ENCODE data around the gene SHMT2. TPM values are rescaled to one million over a fixed set of nuclear protein-coding genes. Genes with fewer than 3 reads are reported as not detected.
A peak's percentile ranks its signal among the peaks of the same experiment; 100 is the strongest.

SHMT2 gene
- total RNA-seq, 2 experiments from 2014 or later: 142 to 159 TPM

- no peak overlapping the region for H3K4me3 Mint-ChIP-seq
- DNase-seq (no peak), ATAC-seq (ENCODE audit: low read depth) (no peak)
- no peaks in the 10 kb centered on the region for H3K27me3 Mint-ChIP-seq
- POLR2A ChIA-PET: no interaction called here
- no peak overlapping the region for H3K27ac Mint-ChIP-seq
- no peaks in the 10 kb centered on the region for H3K9me3 Mint-ChIP-seq
- H3K36me3 Mint-ChIP-seq: no peaks in the 10 kb centered on the region
- no peaks in the 10 kb centered on the region for H3K4me1 Mint-ChIP-seq
These were observed 25.7 kb upstream of the SHMT2 start for GRCh38 chr12:57203791-57204190.

- DNase-seq: no peak
- Mint-ChIP-seq H3K27me3 (no peaks in the 10 kb centered on the region), H3K4me1 (no peaks in the 10 kb centered on the region), H3K9me3 (no peaks in the 10 kb centered on the region), H3K4me3 (no peak overlapping the region), H3K27ac (no peak overlapping the region), H3K36me3 (no peaks in the 10 kb centered on the region)
- POLR2A ChIA-PET: no interaction called here
- ATAC-seq (ENCODE audit: low read depth): no peak
These were observed 25.1 kb upstream of the SHMT2 start for GRCh38 chr12:57204454-57204853.

- no peaks in the 10 kb centered on the region for H3K9me3 Mint-ChIP-seq
- H3K27ac Mint-ChIP-seq: no peak overlapping the region
- ATAC-seq (ENCODE audit: low read depth) (no peak), DNase-seq (no peak)
- POLR2A ChIA-PET: no interaction called here
- no peaks in the 10 kb centered on the region for H3K4me1 Mint-ChIP-seq
- H3K4me3 Mint-ChIP-seq: no peak overlapping the region
- H3K36me3 Mint-ChIP-seq: no peaks in the 10 kb centered on the region
- peaks cover under 1% of the 10 kb centered on the region for H3K27me3 Mint-ChIP-seq
These were observed 24.3 kb upstream of the SHMT2 start for GRCh38 chr12:57205186-57205585.

- no peaks in the 10 kb centered on the region for H3K9me3 Mint-ChIP-seq
- ATAC-seq (ENCODE audit: low read depth): no peak
- peaks cover 2% of the 10 kb centered on the region for H3K27me3 Mint-ChIP-seq
- no peaks in the 10 kb centered on the region for H3K4me1 Mint-ChIP-seq
- POLR2A ChIA-PET: no interaction called here
- no peak overlapping the region for H3K27ac Mint-ChIP-seq
- H3K4me3 Mint-ChIP-seq: no peak overlapping the region
- no peaks in the 10 kb centered on the region for H3K36me3 Mint-ChIP-seq
- no peak for DNase-seq
These were observed 23.6 kb upstream of the SHMT2 start for GRCh38 chr12:57205931-57206330.

- H3K9me3 Mint-ChIP-seq: no peaks in the 10 kb centered on the region
- DNase-seq (no peak), ATAC-seq (ENCODE audit: low read depth) (no peak)
- H3K27ac Mint-ChIP-seq: no peak overlapping the region
- POLR2A ChIA-PET: no interaction called here
- H3K36me3 Mint-ChIP-seq: no peaks in the 10 kb centered on the region
- no peak overlapping the region for H3K4me3 Mint-ChIP-seq
- peaks cover 2% of the 10 kb centered on the region for H3K27me3 Mint-ChIP-seq
- H3K4me1 Mint-ChIP-seq: peaks cover 2% of the 10 kb centered on the region
These were observed 21.5 kb upstream of the SHMT2 start for GRCh38 chr12:57207731-57208630.

- ATAC-seq (ENCODE audit: low read depth) (no peak), DNase-seq (no peak)
- Mint-ChIP-seq H3K27me3 (peaks cover 7% of the 10 kb centered on the region), H3K9me3 (no peaks in the 10 kb centered on the region), H3K4me1 (peaks cover 7% of the 10 kb centered on the region), H3K36me3 (no peaks in the 10 kb centered on the region), H3K4me3 (no peak overlapping the region), H3K27ac (no peak overlapping the region)
- POLR2A ChIA-PET: no interaction called here
These were observed 20.8 kb upstream of the SHMT2 start for GRCh38 chr12:57208631-57209282.

GRCh38 chr12:57209916-57210315, 19.6 kb upstream of the SHMT2 start:
- Mint-ChIP-seq H3K36me3 (no peaks in the 10 kb centered on the region), H3K27ac (no peak overlapping the region), H3K4me3 (no peak overlapping the region), H3K9me3 (no peaks in the 10 kb centered on the region), H3K4me1 (peaks cover 15% of the 10 kb centered on the region), H3K27me3 (peaks cover 19% of the 10 kb centered on the region)
- DNase-seq: no peak
- POLR2A ChIA-PET: no interaction called here
- no peak for ATAC-seq (ENCODE audit: low read depth)

GRCh38 chr12:57210461-57210860, 19.1 kb upstream of the SHMT2 start:
- Mint-ChIP-seq H3K27ac (no peak overlapping the region), H3K4me1 (peaks cover 19% of the 10 kb centered on the region), H3K4me3 (no peak overlapping the region), H3K9me3 (no peaks in the 10 kb centered on the region), H3K36me3 (no peaks in the 10 kb centered on the region), H3K27me3 (peaks cover 24% of the 10 kb centered on the region)
- ATAC-seq (ENCODE audit: low read depth): no peak
- POLR2A ChIA-PET: no interaction called here
- DNase-seq: no peak

GRCh38 chr12:57210926-57211692, 18.4 kb upstream of the SHMT2 start:
- no peaks in the 10 kb centered on the region for H3K36me3 Mint-ChIP-seq
- no peaks in the 10 kb centered on the region for H3K9me3 Mint-ChIP-seq
- H3K27me3 Mint-ChIP-seq: peaks cover 31% of the 10 kb centered on the region
- H3K4me3 Mint-ChIP-seq: no peak overlapping the region
- no peak for ATAC-seq (ENCODE audit: low read depth)
- peaks cover 25% of the 10 kb centered on the region for H3K4me1 Mint-ChIP-seq
- no peak overlapping the region for H3K27ac Mint-ChIP-seq
- no peak for DNase-seq
- POLR2A ChIA-PET: no interaction called here

- no peak for DNase-seq
- Mint-ChIP-seq H3K4me3 (no peak overlapping the region), H3K27ac (no peak overlapping the region), H3K9me3 (no peaks in the 10 kb centered on the region), H3K4me1 (peaks cover 25% of the 10 kb centered on the region), H3K36me3 (no peaks in the 10 kb centered on the region), H3K27me3 (peaks cover 32% of the 10 kb centered on the region)
- POLR2A ChIA-PET: interaction anchor here (4.1 kb wide), 1 partner anchor 28 kb away, joined by 57 read pairs; a partner anchor contains a TSS
- ATAC-seq (ENCODE audit: low read depth): no peak
These were observed 17.5 kb upstream of the SHMT2 start for GRCh38 chr12:57211791-57212700.

- H3K36me3 Mint-ChIP-seq: peaks cover 2% of the 10 kb centered on the region
- H3K9me3 Mint-ChIP-seq: no peaks in the 10 kb centered on the region
- no peak overlapping the region for H3K27ac Mint-ChIP-seq
- POLR2A ChIA-PET: interaction anchor here (4.1 kb wide), 1 partner anchor 28 kb away, joined by 57 read pairs; a partner anchor contains a TSS
- peaks cover 37% of the 10 kb centered on the region for H3K27me3 Mint-ChIP-seq
- ATAC-seq (ENCODE audit: low read depth): no peak
- peaks cover 30% of the 10 kb centered on the region for H3K4me1 Mint-ChIP-seq
- DNase-seq: no peak
- H3K4me3 Mint-ChIP-seq: no peak overlapping the region
These were observed 16.8 kb upstream of the SHMT2 start for GRCh38 chr12:57212701-57213057.

GRCh38 chr12:57213058-57213715, 16.3 kb upstream of the SHMT2 start:
- DNase-seq: peak; percentile 86
- Mint-ChIP-seq H3K9me3 (no peaks in the 10 kb centered on the region), H3K4me3 (no peak overlapping the region), H3K27ac (no peak overlapping the region), H3K36me3 (peaks cover 2% of the 10 kb centered on the region), H3K4me1 (peaks cover 30% of the 10 kb centered on the region), H3K27me3 (peaks cover 42% of the 10 kb centered on the region)
- POLR2A ChIA-PET: interaction anchor here (0.7 to 4.1 kb wide), 3 partner anchors 9 to 249 kb away, joined by 3 to 57 read pairs (median 4); a partner anchor contains a TSS
- peak; percentile 36 for ATAC-seq (ENCODE audit: low read depth)
